GM04504 (cell line): ENCODE measurements around the gene EVPL.
"Not testable (repeated sequence)": the region's sequence is repeated elsewhere in the genome, so short reads cannot be mapped to it uniquely, and the experiment has no call there.

Experiments used
- DNase-seq: peaks from one replicate; pipeline ENCODE4 v3.0.0-alpha.2; 2012; ENCODE audit warnings: low read depth

Gene EVPL

GRCh38 chr17:76027159-76027839 is at the start of gene EVPL:
EVPL (minus strand) TSS chr17:76027306; CDS start chr17:76027198, 108 bp downstream.
- DNase-seq = no peak

- no peak for DNase-seq
Observed at GRCh38 chr17:76076146-76076764, 49.1 kb upstream of the EVPL start.

- no peak for DNase-seq
Observed at GRCh38 chr17:76075364-76076145, 48.4 kb upstream of the EVPL start.

DNA sequence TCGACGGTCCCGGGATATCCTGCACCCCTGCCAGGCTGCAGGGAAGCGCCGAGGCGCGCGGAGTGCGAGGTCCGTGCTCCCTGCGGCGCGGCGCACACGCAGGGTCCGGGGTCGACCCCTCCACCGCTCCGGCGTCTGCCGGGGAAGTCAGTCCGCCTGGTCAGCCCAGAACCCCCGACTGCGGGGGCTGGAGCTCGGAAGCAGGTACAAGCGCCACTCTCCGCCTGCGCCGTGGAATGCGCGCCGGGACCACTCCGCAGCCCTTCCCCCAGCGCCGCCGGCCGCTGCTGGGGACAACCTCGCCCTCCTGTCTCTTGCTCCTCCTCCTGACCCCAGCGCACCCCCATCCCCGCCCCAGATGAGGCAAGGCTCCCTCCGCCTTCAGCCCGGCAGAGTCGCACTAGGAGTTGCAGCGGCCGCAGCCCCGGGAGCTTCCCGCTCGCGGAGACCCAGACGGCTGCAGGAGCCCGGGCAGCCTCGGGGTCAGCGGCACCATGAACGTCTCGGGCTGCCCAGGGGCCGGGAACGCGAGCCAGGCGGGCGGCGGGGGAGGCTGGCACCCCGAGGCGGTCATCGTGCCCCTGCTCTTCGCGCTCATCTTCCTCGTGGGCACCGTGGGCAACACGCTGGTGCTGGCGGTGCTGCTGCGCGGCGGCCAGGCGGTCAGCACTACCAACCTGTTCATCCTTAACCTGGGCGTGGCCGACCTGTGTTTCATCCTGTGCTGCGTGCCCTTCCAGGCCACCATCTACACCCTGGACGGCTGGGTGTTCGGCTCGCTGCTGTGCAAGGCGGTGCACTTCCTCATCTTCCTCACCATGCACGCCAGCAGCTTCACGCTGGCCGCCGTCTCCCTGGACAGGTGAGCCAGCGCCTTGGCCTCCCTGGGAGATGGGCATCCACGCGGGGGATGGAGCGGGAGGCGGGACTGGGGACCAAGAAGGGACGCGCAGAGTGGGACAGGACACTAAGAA is 47.6 kb upstream of the EVPL start, which contains the start of gene GALR2:
TSS of gene GALR2 (plus strand) at position 392 of the 974 bp plus-strand sequence. CDS start at position 495, 103 bp downstream.
- no peak for DNase-seq

- DNase-seq = peak; percentile 79
Observed at GRCh38 chr17:76072148-76072858, 45.2 kb upstream of the EVPL start, which contains the start of gene SRP68. SRP68 (minus strand) TSS chr17:76072517; CDS start chr17:76072491, 26 bp downstream.

DNA sequence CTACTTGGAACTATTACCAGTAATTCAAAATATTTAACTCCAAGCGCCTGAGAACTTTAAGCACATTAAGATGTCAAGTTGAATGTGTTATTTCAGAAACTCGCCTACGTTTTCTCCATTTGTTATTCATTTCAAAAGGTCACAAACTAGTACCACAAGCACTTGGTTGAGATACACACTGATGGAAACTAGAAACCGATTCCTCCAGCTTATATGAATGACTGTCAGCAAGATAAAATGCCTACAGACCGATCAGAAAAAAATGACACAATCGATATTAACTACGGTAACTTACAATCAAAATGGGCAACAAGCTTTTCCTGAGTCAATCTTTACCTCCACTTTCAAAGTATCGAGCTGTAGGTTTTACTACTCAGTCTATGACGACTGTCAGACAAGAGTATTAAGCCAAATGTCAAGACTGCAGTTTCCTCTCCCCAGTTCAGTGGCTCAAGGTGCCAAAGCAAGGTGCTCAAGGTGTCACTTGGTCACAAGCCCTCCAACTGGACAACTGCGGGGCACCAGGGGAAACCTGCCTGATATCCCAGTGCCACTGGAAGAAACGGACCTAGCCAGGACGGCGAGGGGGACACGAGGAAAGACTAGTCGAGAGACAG is 44.5 kb upstream of the EVPL start:
- DNase-seq = no peak

GRCh38 chr17:76065775-76066174 is 38.7 kb upstream of the EVPL start:
- no peak for DNase-seq

- DNase-seq = no peak
Observed at GRCh38 chr17:76063875-76064546, 36.9 kb upstream of the EVPL start.

DNA sequence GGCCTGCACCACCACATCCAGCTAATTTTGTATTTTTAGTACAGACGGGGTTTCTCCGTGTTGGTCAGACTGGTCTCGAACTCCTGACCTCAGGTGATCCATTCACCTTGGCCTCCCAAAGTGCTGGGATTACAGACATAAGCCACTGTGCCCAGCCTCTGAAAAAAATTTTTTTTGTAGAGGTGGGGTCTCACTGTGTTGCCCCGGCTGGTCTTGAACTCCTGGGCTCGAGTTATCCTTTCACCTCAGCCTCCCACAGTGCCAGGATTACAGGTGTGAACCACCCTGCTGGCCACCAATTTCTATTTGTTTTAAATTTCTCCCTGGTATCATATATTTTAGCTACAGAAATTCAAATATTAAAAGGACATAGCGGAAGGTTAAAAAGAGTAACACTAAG is 31.2 kb upstream of the EVPL start:
- DNase-seq = not testable (repeated sequence)

GRCh38 chr17:76056882-76057281 is 29.8 kb upstream of the EVPL start:
- DNase-seq = no peak

DNA sequence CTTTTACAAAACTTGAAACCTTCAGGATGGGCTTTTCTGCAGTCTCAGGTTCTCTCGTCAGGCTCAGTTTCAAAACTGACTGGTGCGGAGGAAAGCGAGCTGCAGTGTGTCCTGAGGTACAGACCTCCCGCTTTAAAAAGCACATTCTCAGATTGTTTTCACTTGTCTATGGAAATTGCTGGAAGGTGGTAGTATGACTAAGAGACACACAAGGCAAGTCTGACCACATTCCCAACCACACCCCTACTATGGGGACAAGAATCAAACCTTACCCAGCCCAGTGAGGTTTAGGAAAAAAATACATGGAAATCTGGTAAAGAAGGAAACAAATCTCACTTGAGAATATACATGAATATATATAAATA is 27.0 kb upstream of the EVPL start:
- DNase-seq = no peak

DNA sequence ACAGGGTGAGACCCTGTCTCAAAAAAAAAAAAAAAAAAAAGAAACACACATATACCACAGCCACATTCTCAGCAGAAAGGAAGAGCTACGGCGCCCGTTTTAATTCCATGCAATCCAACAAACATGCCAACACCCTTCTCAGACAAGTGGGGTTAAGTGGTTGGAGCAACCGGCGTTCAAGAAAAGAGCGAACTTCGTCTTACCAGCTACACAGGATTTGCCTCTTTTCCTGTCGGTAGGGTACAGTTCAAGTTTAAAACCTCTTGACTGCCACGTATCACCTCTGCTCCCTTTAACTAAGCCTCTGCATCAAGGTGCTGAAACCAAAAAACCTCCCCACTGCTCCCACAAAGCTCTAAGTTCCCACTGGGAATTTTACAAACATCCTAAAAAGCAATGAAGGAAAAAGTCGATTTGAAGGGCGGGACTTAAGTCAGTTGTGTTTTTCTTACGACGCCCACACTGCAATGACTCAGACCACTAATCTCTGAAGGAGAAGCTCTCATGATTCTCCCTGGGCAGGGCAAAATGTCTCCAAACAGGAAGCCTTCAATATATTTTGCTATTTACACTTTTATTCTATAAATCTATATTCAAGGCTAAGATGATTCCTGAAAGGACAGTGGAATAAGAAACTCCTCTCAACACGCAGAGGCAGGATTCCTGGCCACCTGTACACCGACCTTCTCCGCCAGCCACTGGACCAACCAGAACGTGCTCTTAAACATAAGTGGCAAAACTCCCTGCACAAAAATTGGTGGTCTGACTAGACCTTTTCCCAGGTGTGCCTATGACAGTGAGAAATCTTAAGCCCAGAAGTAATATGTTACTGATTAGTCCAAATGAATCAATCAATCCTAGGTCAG is 26.4 kb upstream of the EVPL start:
- DNase-seq = no peak

GRCh38 chr17:76051561-76051960 is 24.5 kb upstream of the EVPL start:
- DNase-seq = no peak

DNA sequence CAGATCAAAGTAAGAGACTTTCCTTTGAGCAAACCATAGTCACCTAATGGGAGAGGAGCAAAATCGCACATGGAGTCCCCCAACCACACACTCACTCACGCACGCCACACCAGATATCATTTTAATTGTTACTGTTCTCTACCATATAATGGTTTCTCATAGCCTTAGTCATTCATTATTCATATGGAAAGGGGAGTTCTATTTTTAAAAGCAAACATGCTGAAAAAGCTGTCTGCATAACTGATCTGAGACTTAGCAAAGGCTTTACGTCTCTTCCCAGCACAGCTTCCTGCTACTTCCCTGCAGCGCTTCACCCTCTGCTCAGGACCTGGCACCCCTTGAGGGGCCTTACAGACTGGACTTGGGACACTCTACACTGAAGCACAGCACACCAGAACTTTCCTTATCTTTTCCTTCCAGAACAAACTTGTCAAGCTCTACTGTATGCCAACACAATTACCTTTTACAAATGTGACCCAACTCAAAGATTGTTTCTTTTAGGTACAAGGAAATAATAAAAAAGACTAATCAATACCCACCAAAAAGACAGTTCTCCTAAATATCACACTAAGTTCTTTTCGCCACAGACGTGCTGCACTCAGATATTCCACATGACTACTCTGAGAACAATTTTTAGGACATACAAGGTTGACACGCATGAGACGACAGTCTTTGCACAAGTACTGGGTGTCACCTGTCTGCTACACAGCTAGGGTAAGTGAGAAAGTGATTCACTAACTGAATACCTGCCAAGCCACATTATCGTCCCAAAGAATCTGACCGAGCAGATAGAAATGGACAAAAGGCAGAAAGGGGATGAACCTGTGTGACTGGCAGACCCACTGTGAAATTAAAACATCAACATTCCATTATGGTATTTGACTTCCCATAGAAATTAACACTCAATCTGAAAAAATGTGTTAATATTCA is 23.7 kb upstream of the EVPL start:
- no peak for DNase-seq

DNA sequence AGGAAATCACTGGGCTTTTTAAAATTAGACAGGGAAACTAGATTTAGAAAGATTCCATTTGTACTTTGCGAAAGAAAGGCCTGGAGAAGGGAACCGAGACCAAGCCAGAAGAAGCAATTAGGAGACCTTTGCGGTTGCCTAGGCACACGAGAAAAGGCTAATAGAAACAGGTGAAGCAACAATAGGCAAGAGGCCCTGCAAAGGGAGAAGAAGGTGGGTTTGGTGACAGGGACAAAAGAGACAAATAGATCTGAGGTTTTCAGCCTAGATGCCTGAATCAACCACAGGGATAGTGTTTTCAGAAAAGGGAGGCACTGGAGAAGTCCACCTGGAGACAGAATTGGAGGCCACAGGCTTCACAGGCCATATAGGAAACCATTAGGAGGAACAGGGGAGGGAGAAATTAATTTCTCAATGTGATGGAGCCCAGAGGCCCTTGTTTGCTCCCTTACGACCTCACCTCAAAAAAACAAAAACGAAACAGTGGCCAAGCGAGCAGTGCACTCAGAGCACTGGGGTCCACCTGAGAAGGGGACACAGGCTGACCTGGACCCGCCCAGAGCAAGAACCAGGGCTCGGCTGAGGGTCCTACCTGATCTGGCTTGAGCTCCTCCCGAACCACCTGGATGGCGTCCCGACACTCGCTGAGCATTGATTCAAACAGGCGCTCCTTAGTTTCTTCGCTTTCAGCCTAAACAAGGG is 22.9 kb upstream of the EVPL start:
- no peak for DNase-seq

DNA sequence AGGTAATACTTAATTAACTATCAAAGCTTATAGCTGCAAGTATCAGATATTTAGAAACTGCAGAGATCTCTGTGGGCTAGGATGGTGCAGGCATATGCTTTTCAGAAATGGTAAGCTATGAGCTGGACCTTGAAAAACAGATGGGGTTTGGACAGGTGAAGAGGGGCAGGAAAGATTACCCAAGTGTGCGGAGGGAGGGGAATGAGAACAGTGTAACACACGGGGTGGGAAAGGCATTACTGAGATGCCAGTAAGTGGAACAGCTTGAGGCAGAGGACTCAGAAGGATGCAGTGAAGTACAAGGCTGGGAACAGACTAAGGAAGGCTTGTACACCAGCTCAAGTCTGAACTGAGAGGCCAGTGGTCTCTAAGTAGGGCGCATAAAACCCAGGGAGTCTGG is 22.1 kb upstream of the EVPL start:
- DNase-seq = no peak

DNA sequence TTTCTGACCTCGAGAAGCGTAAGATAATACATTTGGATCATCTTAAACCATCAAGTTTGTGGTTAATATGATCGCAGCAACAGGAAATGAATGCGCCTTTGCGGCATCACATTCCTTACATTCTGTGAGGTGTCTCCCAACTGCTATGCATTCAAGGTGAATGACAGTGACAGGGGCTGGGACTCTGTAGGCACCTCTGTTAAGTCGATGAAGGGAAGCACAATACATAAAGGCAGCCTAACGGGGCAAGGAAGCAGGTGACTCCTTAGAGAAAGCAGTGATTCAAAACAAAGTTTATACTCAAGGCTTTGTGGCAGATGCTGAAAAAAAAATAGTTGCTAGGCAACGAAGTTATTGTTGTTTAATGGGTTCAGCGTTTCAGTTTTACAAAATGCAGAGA is 21.6 kb upstream of the EVPL start:
- no peak for DNase-seq
